Tibial nerve (tissue), 4 donors: ENCODE measurements around the gene SLC6A13. TPM values are rescaled to one million over a fixed set of nuclear protein-coding genes. Genes with fewer than 3 reads are reported as not detected.

ENCODE experiments used
- DNase-seq, 2 donors: peaks; one replicate each; pipeline ENCODE4 v3.0.0-alpha.2; 2019; ENCODE audit warnings: low spot score in 2 of 2
- H3K27ac ChIP-seq, 4 donors: fragments of 200-600 bp; sonication (generic) in 3 of 4; one replicate each; pipeline ENCODE4 v1.5.1; 2017 to 2019; ENCODE audit warnings: mild to moderate bottlenecking in 1 of 4
- H3K27me3 ChIP-seq, 2 donors: fragments of 200-600 bp; sonication (generic) in 1 of 2; one replicate each; pipeline versions ENCODE4 v1.5.1 to v1.6.0; 2017 to 2019
- H3K36me3 ChIP-seq, 3 donors: fragments of 200-600 bp; sonication (generic); one replicate each; pipeline ENCODE4 v1.5.1; 2018 to 2019
- H3K4me1 ChIP-seq, 4 donors: fragments of 200-600 bp; sonication (generic) in 3 of 4; one replicate each; pipeline ENCODE4 v1.5.1; 2017 to 2019
- H3K4me3 ChIP-seq, 4 donors: fragments of 200-600 bp; sonication (generic) in 3 of 4; one replicate each; pipeline ENCODE4 v1.5.1; 2017 to 2019; ENCODE audit warnings: mild to moderate bottlenecking in 1 of 4, moderate library complexity in 1 of 4
- H3K9me3 ChIP-seq, 4 donors: fragments of 200-600 bp; sonication (generic) in 3 of 4; one replicate each; pipeline ENCODE4 v1.5.1; 2017 to 2019
- CTCF ChIP-seq, 5 experiments: fragments of 200-600 bp in 3 of 5; fragments of 450-650 bp in 2 of 5; sonication (generic) in 3 of 5; IDR thresholded peaks; one replicate each; pipeline ENCODE4 v1.5.1; 2016 to 2019; ENCODE audit warnings: antibody characterized with exemption in 5 of 5, mild to moderate bottlenecking in 3 of 5, moderate library complexity in 2 of 5
- EP300 ChIP-seq, 2 donors: sonication (generic); formaldehyde crosslinking; IDR thresholded peaks; one replicate each; pipeline ENCODE4 v1.6.1; 2017; ENCODE audit warnings: antibody characterized with exemption in 2 of 2, mild to moderate bottlenecking in 1 of 2
- POLR2A ChIP-seq, 2 donors: fragments of 450-650 bp; IDR thresholded peaks; one replicate each; pipeline ENCODE4 v1.6.1; 2017; ENCODE audit warnings: antibody characterized with exemption in 2 of 2, mild to moderate bottlenecking in 2 of 2, moderate library complexity in 2 of 2
- WGBS, 2 donors: methylation state at CpG; one replicate each; pipeline ENCODE4 v1.1.5; 2018; 5-methylcytosine and 5-hydroxymethylcytosine counted together
- total RNA-seq, 4 donors: library from RNA; depleted of rRNA; stranded (reverse); fragments of >200 nt; gene quantifications; one replicate each; pipeline ENCODE4 v1.1.0, GENCODE V29; 2016

Gene SLC6A13
- total RNA-seq, 4 donors from 2014 or later: 0.21 to 1.5 TPM; not detected in 2

- WGBS, 2 donors: 86 to 89% methylated on average over 3 of the region's 3 CpGs
- peaks cover 0 to 24% (median 3%) of the 10 kb centered on the region in 4 donors for H3K9me3 ChIP-seq
Observed at GRCh38 chr12:247271-247670, 15.4 kb downstream of the SLC6A13 start.

GRCh38 chr12:243381-243780 lies 19.3 kb downstream of the SLC6A13 start:
- no peak for DNase-seq
- H3K36me3 ChIP-seq: no peaks in the 10 kb centered on the region

More at GRCh38 chr12:247271-247670, 15.4 kb downstream of the SLC6A13 start:
- no peak for DNase-seq
- H3K4me3 ChIP-seq: no peak overlapping the region
- H3K4me1 ChIP-seq: no peaks in the 10 kb centered on the region
- TF ChIP-seq CTCF (IDR thresholded peaks at IDR 0.05) (no peak), EP300 (IDR thresholded peaks at IDR 0.05) (no peak)
- H3K27me3 ChIP-seq: no peaks in the 10 kb centered on the region
- H3K36me3 ChIP-seq: no peaks in the 10 kb centered on the region
- H3K27ac ChIP-seq: no peak overlapping the region

GRCh38 chr12:242496-242895 lies 20.1 kb downstream of the SLC6A13 start:
- H3K9me3 ChIP-seq: peaks cover 0 to 15% (median 2%) of the 10 kb centered on the region in 4 donors
- WGBS, 2 donors: 89 to 92% methylated on average over 15 of the region's 15 CpGs
- no peak overlapping the region for H3K27ac ChIP-seq
- TF ChIP-seq CTCF (IDR thresholded peaks at IDR 0.05) (no peak), POLR2A (IDR thresholded peaks at IDR 0.05) (no peak), EP300 (IDR thresholded peaks at IDR 0.05) (no peak)
- no peaks in the 10 kb centered on the region for H3K36me3 ChIP-seq
- no peaks in the 10 kb centered on the region for H3K4me1 ChIP-seq
- no peak overlapping the region for H3K4me3 ChIP-seq
- DNase-seq: no peak
- H3K27me3 ChIP-seq: no peaks in the 10 kb centered on the region

More at GRCh38 chr12:243381-243780, 19.3 kb downstream of the SLC6A13 start:
- no peak overlapping the region for H3K4me3 ChIP-seq
- H3K27me3 ChIP-seq: no peaks in the 10 kb centered on the region
- no peak for TF ChIP-seq EP300 (IDR thresholded peaks at IDR 0.05)
- H3K27ac ChIP-seq: no peak overlapping the region
- no peaks in the 10 kb centered on the region for H3K4me1 ChIP-seq
- H3K9me3 ChIP-seq: peaks cover 0 to 23% (median 3%) of the 10 kb centered on the region in 4 donors
- 78 to 79% methylated on average over 4 of the region's 4 CpGs for WGBS, 2 donors

GRCh38 chr12:241266-241665 lies 21.4 kb downstream of the SLC6A13 start:
- TF ChIP-seq POLR2A (IDR thresholded peaks at IDR 0.05) (no peak), CTCF (IDR thresholded peaks at IDR 0.05) (no peak), EP300 (IDR thresholded peaks at IDR 0.05) (no peak)
- H3K36me3 ChIP-seq: no peaks in the 10 kb centered on the region
- H3K27ac ChIP-seq: no peak overlapping the region
- no peak overlapping the region for H3K4me3 ChIP-seq
- 91 to 93% methylated on average over 9 of the region's 9 CpGs for WGBS, 2 donors
- no peak for DNase-seq
- H3K4me1 ChIP-seq: no peaks in the 10 kb centered on the region
- no peaks in the 10 kb centered on the region for H3K27me3 ChIP-seq
- peaks cover 0 to 14% (median 0%) of the 10 kb centered on the region in 4 donors for H3K9me3 ChIP-seq

GRCh38 chr12:240566-240965 lies 22.1 kb downstream of the SLC6A13 start:
- Histone ChIP-seq H3K36me3 (no peaks in the 10 kb centered on the region), H3K4me3 (no peak overlapping the region), H3K9me3 (peaks cover 0 to 16% (median 0%) of the 10 kb centered on the region in 4 donors), H3K27me3 (no peaks in the 10 kb centered on the region), H3K27ac (no peak overlapping the region), H3K4me1 (no peaks in the 10 kb centered on the region)
- WGBS, 2 donors: 88% methylated on average over 9 of the region's 9 CpGs
- TF ChIP-seq CTCF (IDR thresholded peaks at IDR 0.05) (no peak), EP300 (IDR thresholded peaks at IDR 0.05) (no peak), POLR2A (IDR thresholded peaks at IDR 0.05) (no peak)
- no peak for DNase-seq
